22Rv1 (cell line): Measurements from ENCODE around the gene DHRSX.

ENCODE experiments used
- H3K27ac ChIP-seq: fragments of 450-650 bp; 2 replicates; pipeline ENCODE4 v1.5.1; 2017
- ZFX ChIP-seq: fragments of 450-650 bp; IDR thresholded peaks from 2 replicates; pipeline ENCODE4 v1.6.1; 2017; ENCODE audit warnings: antibody characterized with exemption, borderline replicate concordance
- TF ChIP-seq, protein P1 (sequence below): fragments of 450-650 bp; IDR thresholded peaks from 2 replicates; pipeline ENCODE4 v1.5.1; 2017; ENCODE audit warnings: mild to moderate bottlenecking

DHRSX gene

GRCh38 chrX:2504706-2505332, 4.0 kb upstream of the DHRSX start:
- no peak overlapping the region for H3K27ac ChIP-seq
- TF ChIP-seq, protein P1, sequence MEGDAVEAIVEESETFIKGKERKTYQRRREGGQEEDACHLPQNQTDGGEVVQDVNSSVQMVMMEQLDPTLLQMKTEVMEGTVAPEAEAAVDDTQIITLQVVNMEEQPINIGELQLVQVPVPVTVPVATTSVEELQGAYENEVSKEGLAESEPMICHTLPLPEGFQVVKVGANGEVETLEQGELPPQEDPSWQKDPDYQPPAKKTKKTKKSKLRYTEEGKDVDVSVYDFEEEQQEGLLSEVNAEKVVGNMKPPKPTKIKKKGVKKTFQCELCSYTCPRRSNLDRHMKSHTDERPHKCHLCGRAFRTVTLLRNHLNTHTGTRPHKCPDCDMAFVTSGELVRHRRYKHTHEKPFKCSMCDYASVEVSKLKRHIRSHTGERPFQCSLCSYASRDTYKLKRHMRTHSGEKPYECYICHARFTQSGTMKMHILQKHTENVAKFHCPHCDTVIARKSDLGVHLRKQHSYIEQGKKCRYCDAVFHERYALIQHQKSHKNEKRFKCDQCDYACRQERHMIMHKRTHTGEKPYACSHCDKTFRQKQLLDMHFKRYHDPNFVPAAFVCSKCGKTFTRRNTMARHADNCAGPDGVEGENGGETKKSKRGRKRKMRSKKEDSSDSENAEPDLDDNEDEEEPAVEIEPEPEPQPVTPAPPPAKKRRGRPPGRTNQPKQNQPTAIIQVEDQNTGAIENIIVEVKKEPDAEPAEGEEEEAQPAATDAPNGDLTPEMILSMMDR, result no peak
- TF ChIP-seq ZFX, result no peak

DNA sequence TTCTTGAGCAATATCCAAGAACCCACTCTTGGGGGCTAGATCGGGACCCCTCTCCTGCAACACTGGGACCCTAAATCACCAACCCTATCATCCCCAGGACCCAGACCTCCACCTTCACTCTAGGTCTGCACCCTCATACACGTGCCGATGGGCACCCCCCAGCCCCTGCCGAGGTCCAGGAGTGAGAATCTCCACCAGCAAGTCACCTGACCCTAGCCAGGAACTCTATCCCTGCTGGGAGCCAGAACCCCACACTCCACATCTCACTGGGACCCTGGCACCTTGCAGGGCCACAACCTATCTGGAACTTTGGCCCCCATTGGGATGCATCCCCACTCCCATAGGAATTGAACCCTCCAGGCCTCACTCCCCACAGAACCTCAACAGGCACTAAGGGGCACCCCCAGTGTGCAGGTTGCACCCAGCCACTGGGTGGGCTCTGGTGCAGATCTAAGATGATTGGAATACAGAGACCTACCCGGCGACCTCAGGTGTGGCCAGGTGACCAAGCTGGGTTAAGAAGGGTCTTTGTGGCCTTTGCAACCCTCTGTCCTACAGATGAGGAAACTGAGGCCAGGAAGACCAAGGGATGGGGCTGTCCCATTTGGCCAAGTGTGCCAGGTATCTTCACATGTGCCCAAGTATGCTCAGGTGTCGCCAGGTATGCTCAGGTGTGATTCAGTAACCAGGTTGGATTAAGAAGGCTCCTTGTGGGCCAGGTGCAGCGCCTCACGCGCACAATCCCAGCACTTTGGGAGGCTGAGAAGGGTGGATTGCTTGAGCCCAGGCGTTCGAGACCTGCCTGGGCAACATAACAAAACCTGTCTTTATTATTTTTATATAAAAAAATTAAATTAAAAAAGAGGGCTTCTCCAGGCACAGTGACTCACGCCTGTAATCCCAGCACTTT, 3.1 kb upstream of the DHRSX start:
- no peak overlapping the region for H3K27ac ChIP-seq
- TF ChIP-seq ZFX, result no peak
- TF ChIP-seq, protein P1, result no peak

DNA sequence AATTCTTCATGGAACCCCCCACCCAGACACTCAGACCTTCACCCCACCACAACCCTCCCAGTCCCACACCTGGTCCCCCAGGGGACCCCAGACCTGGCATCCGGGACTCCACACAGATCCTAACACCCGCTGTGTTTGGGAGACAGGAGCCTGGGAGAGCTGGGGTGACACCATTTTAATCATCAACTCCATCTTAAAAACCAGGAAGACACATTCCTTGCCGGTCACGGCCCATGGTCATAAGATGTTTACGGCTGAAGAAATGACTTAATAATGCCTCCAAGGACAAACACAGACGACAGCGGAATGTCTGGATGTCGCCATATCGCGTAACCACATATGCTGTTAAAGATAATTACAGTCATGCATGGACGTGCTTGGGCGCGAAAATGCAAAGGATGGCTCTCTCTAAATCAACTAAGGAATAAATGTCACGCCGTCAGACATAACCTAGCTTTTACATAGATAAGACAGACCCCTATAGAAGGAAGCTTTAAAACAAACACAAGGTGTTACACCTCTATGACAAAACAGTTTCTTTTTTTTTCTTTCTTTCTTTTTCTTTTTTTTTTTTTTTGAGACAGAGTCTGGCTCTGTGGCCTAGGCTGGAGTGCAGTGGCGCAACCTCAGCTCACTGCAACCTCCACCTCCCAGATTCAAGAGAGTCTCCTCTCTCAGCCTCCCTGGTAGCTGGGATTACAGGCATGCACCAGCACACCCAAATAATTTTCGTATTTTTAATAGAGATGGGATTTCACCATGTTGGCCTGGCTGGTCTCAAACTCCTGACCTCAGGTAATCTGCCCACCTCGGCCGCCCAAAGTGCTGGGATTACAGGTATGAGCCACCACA, 2.1 kb upstream of the DHRSX start:
- H3K27ac ChIP-seq, result peak overlapping the region; percentile 49
- TF ChIP-seq, protein P1, result no peak
- no peak for TF ChIP-seq ZFX

DNA sequence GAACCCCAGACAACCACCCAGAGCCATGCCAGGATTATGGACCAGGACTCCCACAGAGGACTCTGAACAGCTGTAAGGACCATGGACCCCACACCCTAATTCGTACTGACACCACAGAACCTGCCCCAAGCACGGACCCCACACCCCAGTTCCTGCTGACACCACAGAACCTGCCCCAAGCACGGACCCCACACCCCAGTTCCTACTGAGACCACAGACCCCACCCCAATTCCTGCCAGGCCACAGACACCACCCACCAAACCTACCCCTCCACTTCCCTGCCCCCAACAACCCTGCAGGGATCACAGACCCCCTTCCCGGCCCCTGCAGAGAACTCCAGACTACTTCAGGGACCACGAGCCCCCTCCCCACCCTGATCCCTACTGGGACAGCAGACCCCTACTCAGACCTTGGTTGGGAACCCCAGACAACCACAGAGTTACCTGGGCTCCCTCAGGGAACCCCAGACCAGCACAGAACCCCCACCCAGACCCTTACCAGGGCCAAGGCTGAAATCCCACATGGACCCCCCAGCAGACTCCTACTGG, 1.4 kb upstream of the DHRSX start:
- peak overlapping the region; percentile 49 for H3K27ac ChIP-seq
- TF ChIP-seq, protein P1, result no peak
- TF ChIP-seq ZFX, result no peak

DNA sequence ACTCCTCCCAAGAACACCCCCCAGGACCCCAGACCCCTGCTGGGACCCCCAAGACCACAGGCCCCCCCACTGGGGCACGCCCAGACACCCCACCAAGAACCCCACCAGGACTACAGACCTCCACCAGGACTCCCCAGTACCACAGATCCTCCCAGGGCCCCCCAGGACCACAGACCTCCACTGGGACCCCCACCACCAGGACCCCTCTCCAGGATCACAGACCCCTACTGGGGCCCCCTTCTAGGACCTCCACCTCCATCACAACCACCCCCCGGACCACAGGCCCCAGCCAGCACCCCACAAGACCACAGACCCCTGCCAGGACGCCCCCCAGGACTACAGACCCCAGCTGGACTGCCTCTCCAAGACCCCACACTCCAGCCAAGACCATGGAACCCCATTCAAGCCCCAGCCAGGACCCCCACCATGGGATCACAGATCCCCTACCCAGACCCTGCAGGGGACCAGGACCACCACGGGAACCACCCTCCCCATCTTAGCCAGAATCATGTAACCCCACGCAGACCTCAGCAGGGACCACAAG, 855 bp upstream of the DHRSX start:
- H3K27ac ChIP-seq, result peak overlapping the region; percentile 49; the same call in 1 of the 2 replicates
- no peak for TF ChIP-seq ZFX
- TF ChIP-seq, protein P1, result no peak

DNA sequence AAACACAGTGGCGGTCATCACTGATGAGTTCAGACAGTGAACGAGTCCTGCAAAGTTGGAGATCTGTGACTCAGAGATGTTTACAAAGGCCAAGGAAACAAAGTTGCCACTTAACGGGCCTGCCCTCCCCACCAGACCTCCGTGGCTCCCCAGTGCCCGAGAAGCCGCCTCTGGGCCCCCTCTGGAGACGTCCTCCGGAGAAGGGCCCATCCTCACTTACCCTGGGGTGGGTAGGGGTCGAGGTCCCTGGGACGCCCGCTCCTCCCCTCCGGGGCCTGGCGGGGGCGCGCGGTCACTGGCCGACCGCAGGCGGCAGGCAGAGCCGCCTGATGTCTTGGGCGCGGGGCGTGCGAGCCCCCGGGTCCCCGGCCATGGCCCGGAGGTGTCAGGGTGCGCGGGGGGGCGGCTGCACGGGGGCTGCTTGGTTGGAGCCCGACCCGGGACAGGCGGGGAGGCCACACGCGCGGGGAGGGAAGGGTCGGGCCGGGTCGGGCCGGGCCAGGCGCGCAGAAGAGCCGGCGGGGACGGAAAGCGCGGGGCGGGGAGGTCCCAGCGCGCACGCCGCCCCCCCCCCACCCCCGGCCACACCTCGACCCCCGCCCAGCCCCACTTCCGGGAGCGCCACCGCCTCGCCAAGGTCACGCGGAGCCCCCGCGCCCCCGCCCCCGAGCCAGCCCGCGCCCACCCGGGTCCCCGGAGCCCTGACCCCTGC, 529 bp downstream of the DHRSX start:
- TF ChIP-seq, protein P1, result peak; percentile 16; the same call in 1 of the 2 replicates
- no peak for TF ChIP-seq ZFX
- H3K27ac ChIP-seq, result peak overlapping the region; percentile 80
